ENCODE measurements around the gene SUSD6.

SUSD6 gene

DNA sequence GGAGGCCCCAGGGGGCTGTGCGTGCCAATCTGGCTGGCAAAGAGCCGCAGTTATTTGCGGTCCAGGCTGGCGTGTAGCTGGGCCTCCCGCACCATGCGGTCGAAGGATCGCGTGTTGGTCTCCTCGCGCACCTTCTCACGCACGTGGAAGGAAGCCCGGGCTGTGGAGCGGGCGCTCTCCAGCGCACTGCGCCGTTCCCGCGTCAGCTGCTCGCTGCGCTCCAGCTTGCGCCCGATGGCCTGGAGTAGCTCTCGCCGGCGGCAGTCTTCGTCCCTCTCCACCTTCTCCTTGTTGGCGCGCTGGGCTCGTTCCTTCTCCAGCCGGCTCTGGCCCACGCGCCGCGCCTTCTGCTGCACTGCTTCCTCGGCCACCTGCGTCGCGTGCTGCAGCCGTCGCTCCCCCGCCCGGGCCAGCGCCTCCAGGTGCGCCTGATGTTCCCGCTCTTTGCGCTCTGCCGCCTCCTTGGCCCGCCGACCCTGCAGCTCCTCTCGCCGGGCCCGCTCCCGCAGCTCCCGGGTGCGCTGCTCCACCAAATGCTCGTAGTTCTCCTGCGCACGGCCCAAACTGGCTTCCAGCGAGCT is 39.9 kb upstream of the SUSD6 start:
- H3K4me3 ChIP-seq (ENCODE audit: low read length), result no peak overlapping the region
- H3K18ac ChIP-seq (ENCODE audit: low read length), result no peak overlapping the region
- H4K8ac ChIP-seq (ENCODE audit: low read depth, low read length), result no peak overlapping the region
- no peak overlapping the region for H3K4ac ChIP-seq (ENCODE audit: low read depth, low read length)
- H3K4me2 ChIP-seq (ENCODE audit: low read length), result no peak overlapping the region
- H2BK120ac ChIP-seq (ENCODE audit: low read depth, low read length), result no peak overlapping the region
- no peak overlapping the region for H3K27ac ChIP-seq (ENCODE audit: low read depth, low read length)
- WGBS (ENCODE audit: extremely low coverage, insufficient coverage, low lambda C conversion rate), result no CpG with 5 or more reads among the region's 62 CpGs
- H3K79me2 ChIP-seq (ENCODE audit: control insufficient read depth, insufficient read depth, low read length), result no peaks in the 10 kb centered on the region
- H4K5ac ChIP-seq (ENCODE audit: low read length), result no peak overlapping the region
- no peaks in the 10 kb centered on the region for H3K4me1 ChIP-seq (ENCODE audit: control insufficient read depth, low read depth, low read length)
- H3K23ac ChIP-seq (ENCODE audit: low read length), result no peak overlapping the region
- no peak overlapping the region for H3K56ac ChIP-seq (ENCODE audit: low read length)
- no peaks in the 10 kb centered on the region for H3K36me3 ChIP-seq (ENCODE audit: control insufficient read depth, insufficient read depth, low read length)
- no peak overlapping the region for H2BK5ac ChIP-seq (ENCODE audit: low read length)
- H2BK15ac ChIP-seq (replicated peaks; ENCODE audit: low read depth), result no peak overlapping the region
- no peak overlapping the region for H3K9ac ChIP-seq (ENCODE audit: low read length)
- no peaks in the 10 kb centered on the region for H3K27me3 ChIP-seq (ENCODE audit: insufficient read depth, low read length, poor library complexity)
- DNase-seq, result no peak
- no peaks in the 10 kb centered on the region for H3K79me1 ChIP-seq (ENCODE audit: low read length)
- no peak overlapping the region for H2AK5ac ChIP-seq (ENCODE audit: low read length)

DNA sequence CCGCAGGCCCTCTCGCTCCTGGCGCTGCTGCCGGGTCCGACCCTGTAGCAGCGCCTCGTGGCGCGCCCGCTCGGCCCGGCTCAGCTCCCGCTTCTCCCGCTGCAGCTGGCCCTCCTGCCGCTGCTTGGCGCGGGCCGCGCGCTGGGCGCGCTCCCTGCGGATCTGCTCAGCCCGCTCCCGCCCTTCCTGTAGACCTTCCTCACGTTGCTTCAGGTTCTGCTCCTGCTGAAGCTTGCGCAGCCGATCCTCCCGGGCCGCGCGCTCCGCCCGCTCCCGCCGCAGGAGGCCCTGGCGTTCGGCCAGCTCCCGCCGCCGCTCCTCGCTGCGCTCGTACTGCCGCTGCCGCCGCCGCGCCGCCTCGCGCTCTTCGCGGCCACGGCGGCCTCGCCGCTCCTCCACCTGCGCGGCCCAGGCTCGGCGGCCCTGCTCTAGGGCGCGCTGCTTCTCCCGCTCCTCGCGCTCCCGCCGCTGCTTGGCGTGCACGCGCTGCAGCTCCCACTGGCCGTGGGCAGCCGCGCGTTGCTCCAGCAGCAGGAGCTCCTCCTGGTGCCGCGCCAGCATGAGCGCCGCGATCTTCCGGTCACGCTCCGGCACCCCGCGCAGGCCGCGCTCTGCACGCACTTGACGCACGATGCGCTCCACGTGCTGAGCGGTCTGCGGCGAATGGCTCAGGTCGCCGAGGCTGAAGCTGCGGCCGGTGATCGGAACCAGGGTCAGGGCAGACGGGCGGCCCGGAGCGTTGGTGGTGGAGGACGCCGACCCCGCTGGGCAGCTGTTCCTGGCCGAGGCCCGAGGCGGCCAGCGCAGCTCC is 39.2 kb upstream of the SUSD6 start:
- no peak overlapping the region for H4K8ac ChIP-seq (ENCODE audit: low read depth, low read length)
- no peak overlapping the region for H3K4ac ChIP-seq (ENCODE audit: low read depth, low read length)
- no peak overlapping the region for H3K9ac ChIP-seq (ENCODE audit: low read length)
- no peak overlapping the region for H2BK120ac ChIP-seq (ENCODE audit: low read depth, low read length)
- no peaks in the 10 kb centered on the region for H3K79me2 ChIP-seq (ENCODE audit: control insufficient read depth, insufficient read depth, low read length)
- no peak overlapping the region for H2BK15ac ChIP-seq (replicated peaks; ENCODE audit: low read depth)
- no peaks in the 10 kb centered on the region for H3K79me1 ChIP-seq (ENCODE audit: low read length)
- no peaks in the 10 kb centered on the region for H3K36me3 ChIP-seq (ENCODE audit: control insufficient read depth, insufficient read depth, low read length)
- no CpG with 5 or more reads among the region's 112 CpGs for WGBS (ENCODE audit: extremely low coverage, insufficient coverage, low lambda C conversion rate)
- H3K27ac ChIP-seq (ENCODE audit: low read depth, low read length), result no peak overlapping the region
- H4K5ac ChIP-seq (ENCODE audit: low read length), result no peak overlapping the region
- H3K4me2 ChIP-seq (ENCODE audit: low read length), result no peak overlapping the region
- no peaks in the 10 kb centered on the region for H3K4me1 ChIP-seq (ENCODE audit: control insufficient read depth, low read depth, low read length)
- H3K27me3 ChIP-seq (ENCODE audit: insufficient read depth, low read length, poor library complexity), result no peaks in the 10 kb centered on the region
- no peak overlapping the region for H3K23ac ChIP-seq (ENCODE audit: low read length)
- H3K18ac ChIP-seq (ENCODE audit: low read length), result no peak overlapping the region
- no peak overlapping the region for H3K56ac ChIP-seq (ENCODE audit: low read length)
- H3K4me3 ChIP-seq (ENCODE audit: low read length), result no peak overlapping the region
- H2AK5ac ChIP-seq (ENCODE audit: low read length), result no peak overlapping the region
- DNase-seq, result no peak
- H2BK5ac ChIP-seq (ENCODE audit: low read length), result no peak overlapping the region

DNA sequence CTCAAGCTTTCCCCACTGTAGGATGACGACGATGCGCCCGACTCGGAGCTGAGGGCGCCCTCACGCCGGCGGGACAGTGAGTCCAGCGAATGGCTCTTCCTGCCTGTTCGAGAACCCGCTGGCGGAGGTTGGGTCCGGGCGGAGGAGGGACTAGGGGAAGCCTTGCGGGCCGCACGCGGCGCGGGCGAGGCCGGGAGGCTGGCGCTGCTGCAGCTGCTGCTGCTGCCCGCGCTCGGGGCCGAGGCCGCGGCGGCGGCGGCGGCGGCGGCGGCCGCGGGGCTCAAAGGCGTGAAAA is 38.6 kb upstream of the SUSD6 start:
- H3K23ac ChIP-seq (ENCODE audit: low read length), result no peak overlapping the region
- no peak overlapping the region for H3K4me3 ChIP-seq (ENCODE audit: low read length)
- H3K79me2 ChIP-seq (ENCODE audit: control insufficient read depth, insufficient read depth, low read length), result no peaks in the 10 kb centered on the region
- no peak overlapping the region for H2BK15ac ChIP-seq (replicated peaks; ENCODE audit: low read depth)
- no peak overlapping the region for H4K8ac ChIP-seq (ENCODE audit: low read depth, low read length)
- no peak overlapping the region for H4K5ac ChIP-seq (ENCODE audit: low read length)
- H3K4me1 ChIP-seq (ENCODE audit: control insufficient read depth, low read depth, low read length), result no peaks in the 10 kb centered on the region
- no peaks in the 10 kb centered on the region for H3K79me1 ChIP-seq (ENCODE audit: low read length)
- no peak overlapping the region for H3K4ac ChIP-seq (ENCODE audit: low read depth, low read length)
- no peaks in the 10 kb centered on the region for H3K36me3 ChIP-seq (ENCODE audit: control insufficient read depth, insufficient read depth, low read length)
- H3K27me3 ChIP-seq (ENCODE audit: insufficient read depth, low read length, poor library complexity), result no peaks in the 10 kb centered on the region
- H3K4me2 ChIP-seq (ENCODE audit: low read length), result no peak overlapping the region
- no CpG with 5 or more reads among the region's 40 CpGs for WGBS (ENCODE audit: extremely low coverage, insufficient coverage, low lambda C conversion rate)
- H2BK5ac ChIP-seq (ENCODE audit: low read length), result no peak overlapping the region
- no peak for DNase-seq
- H2BK120ac ChIP-seq (ENCODE audit: low read depth, low read length), result no peak overlapping the region
- H3K9ac ChIP-seq (ENCODE audit: low read length), result no peak overlapping the region
- no peak overlapping the region for H3K18ac ChIP-seq (ENCODE audit: low read length)
- H2AK5ac ChIP-seq (ENCODE audit: low read length), result no peak overlapping the region
- H3K56ac ChIP-seq (ENCODE audit: low read length), result no peak overlapping the region
- H3K27ac ChIP-seq (ENCODE audit: low read depth, low read length), result no peak overlapping the region

DNA sequence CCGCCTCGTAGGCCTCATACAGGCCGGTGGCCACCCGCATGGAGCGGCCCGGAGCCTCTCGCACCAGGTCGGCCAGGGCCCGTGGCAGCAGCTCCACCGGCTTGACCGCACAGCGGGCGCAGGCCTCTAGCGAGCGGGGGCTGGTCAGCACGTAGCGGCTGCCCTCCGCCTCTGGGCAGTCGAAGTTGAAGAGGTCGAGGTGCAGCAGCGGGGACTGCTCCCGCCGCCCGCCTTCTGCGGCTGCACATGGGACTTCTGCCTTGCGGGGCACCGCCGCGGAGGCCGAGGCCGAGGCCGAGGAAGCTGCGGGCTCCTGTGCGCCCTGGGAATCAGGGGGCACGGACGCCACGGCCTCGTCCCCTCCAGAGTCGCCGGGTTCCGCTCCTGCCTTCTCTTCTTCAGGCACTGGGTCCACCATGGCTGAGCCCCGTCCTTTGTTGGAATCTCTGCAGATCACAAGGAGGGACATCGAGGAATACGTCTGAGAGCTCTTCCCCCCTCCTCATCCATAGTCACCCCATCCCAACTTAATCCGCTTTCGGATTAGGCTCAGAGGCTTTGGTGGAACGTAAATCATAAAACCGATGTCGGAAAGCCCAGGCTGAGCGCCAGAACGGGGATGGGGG is 38.1 kb upstream of the SUSD6 start:
- no peaks in the 10 kb centered on the region for H3K27me3 ChIP-seq (ENCODE audit: insufficient read depth, low read length, poor library complexity)
- H3K56ac ChIP-seq (ENCODE audit: low read length), result peak overlapping the region; percentile 62
- peak overlapping the region; percentile 58 for H3K9ac ChIP-seq (ENCODE audit: low read length)
- no peak overlapping the region for H2AK5ac ChIP-seq (ENCODE audit: low read length)
- no peak overlapping the region for H2BK120ac ChIP-seq (ENCODE audit: low read depth, low read length)
- H4K8ac ChIP-seq (ENCODE audit: low read depth, low read length), result no peak overlapping the region
- H3K79me1 ChIP-seq (ENCODE audit: low read length), result no peaks in the 10 kb centered on the region
- no peak overlapping the region for H3K18ac ChIP-seq (ENCODE audit: low read length)
- H3K23ac ChIP-seq (ENCODE audit: low read length), result no peak overlapping the region
- H3K4me1 ChIP-seq (ENCODE audit: control insufficient read depth, low read depth, low read length), result no peaks in the 10 kb centered on the region
- peak overlapping the region; percentile 55 for H3K27ac ChIP-seq (ENCODE audit: low read depth, low read length)
- no peak overlapping the region for H3K4me3 ChIP-seq (ENCODE audit: low read length)
- H3K4ac ChIP-seq (ENCODE audit: low read depth, low read length), result no peak overlapping the region
- H3K79me2 ChIP-seq (ENCODE audit: control insufficient read depth, insufficient read depth, low read length), result no peaks in the 10 kb centered on the region
- no CpG with 5 or more reads among the region's 51 CpGs for WGBS (ENCODE audit: extremely low coverage, insufficient coverage, low lambda C conversion rate)
- no peak overlapping the region for H2BK15ac ChIP-seq (replicated peaks; ENCODE audit: low read depth)
- no peak overlapping the region for H2BK5ac ChIP-seq (ENCODE audit: low read length)
- no peak overlapping the region for H4K5ac ChIP-seq (ENCODE audit: low read length)
- no peaks in the 10 kb centered on the region for H3K36me3 ChIP-seq (ENCODE audit: control insufficient read depth, insufficient read depth, low read length)
- no peak overlapping the region for H3K4me2 ChIP-seq (ENCODE audit: low read length)
- no peak for DNase-seq

DNA sequence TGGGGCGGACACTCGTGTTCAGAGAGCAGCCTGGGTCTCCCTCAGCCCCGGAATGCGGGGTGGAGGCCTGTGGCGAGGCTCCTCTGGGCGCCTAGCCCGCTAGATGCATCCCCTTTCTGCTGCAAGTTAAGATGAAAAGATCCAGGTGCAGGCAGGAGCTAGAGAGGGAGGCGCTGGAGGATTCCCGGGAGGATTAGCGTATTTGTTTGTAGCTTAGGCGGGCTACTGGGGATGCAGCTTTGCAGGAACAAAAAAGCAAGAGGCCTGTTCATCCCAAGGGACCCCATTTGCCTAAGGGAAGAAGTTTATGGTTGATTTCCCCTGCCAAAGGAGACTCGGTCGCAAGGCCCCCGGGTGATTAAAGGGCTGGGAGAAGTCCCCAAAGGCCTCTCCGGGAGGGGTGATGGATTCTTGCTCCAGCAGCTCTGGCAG is 37.5 kb upstream of the SUSD6 start:
- Histone ChIP-seq H3K9ac (ENCODE audit: low read length) (peak overlapping the region; percentile 58), H3K56ac (ENCODE audit: low read length) (peak overlapping the region; percentile 85), H3K4me2 (ENCODE audit: low read length) (peak overlapping the region; percentile 93), H2BK15ac (replicated peaks; ENCODE audit: low read depth) (no peak overlapping the region), H2AK5ac (ENCODE audit: low read length) (no peak overlapping the region), H2BK5ac (ENCODE audit: low read length) (no peak overlapping the region), H3K4me3 (ENCODE audit: low read length) (no peak overlapping the region), H3K27ac (ENCODE audit: low read depth, low read length) (peak overlapping the region; percentile 64), H3K18ac (ENCODE audit: low read length) (peak overlapping the region; percentile 46), H3K79me1 (ENCODE audit: low read length) (no peaks in the 10 kb centered on the region), H2BK120ac (ENCODE audit: low read depth, low read length) (no peak overlapping the region), H4K5ac (ENCODE audit: low read length) (no peak overlapping the region), H3K4ac (ENCODE audit: low read depth, low read length) (no peak overlapping the region), H4K8ac (ENCODE audit: low read depth, low read length) (no peak overlapping the region), H3K79me2 (ENCODE audit: control insufficient read depth, insufficient read depth, low read length) (no peaks in the 10 kb centered on the region), H3K36me3 (ENCODE audit: control insufficient read depth, insufficient read depth, low read length) (no peaks in the 10 kb centered on the region), H3K4me1 (ENCODE audit: control insufficient read depth, low read depth, low read length) (no peaks in the 10 kb centered on the region), H3K23ac (ENCODE audit: low read length) (no peak overlapping the region), H3K27me3 (ENCODE audit: insufficient read depth, low read length, poor library complexity) (no peaks in the 10 kb centered on the region)
- peak; percentile 49 for DNase-seq
- no CpG with 5 or more reads among the region's 15 CpGs for WGBS (ENCODE audit: extremely low coverage, insufficient coverage, low lambda C conversion rate)

All from mesendoderm (in vitro differentiated cells).